SK-N-SH treated with all-trans-retinoic acid at 6 μM for 48 hours (cell line): ENCODE data around the gene HDGF.

ENCODE experiments used
- ATAC-seq: fragments of 200-7000 bp; cut with Tn5 transposase; 3 replicates; pipeline ENCODE4 v1.9.1; 2020; ENCODE audit warnings: mild to moderate bottlenecking, moderate library complexity
- ARNTL ChIP-seq: fragments of 450-650 bp; formaldehyde crosslinking; IDR thresholded peaks from 2 replicates; pipeline ENCODE4 v1.5.0; 2020; ENCODE audit warnings: low read depth, mild to moderate bottlenecking, moderate library complexity, borderline replicate concordance
- BACH2 ChIP-seq: fragments of 250-450 bp; sonication (Bioruptor Pico); IDR thresholded peaks from 2 replicates; pipeline ENCODE4 v1.9.0; 2021; ENCODE audit warnings: mild to moderate bottlenecking, borderline replicate concordance
- CREB5 ChIP-seq: fragments of 250-450 bp; sonication (Bioruptor Pico); IDR thresholded peaks from 2 replicates; pipeline ENCODE4 v1.5.1; 2020; ENCODE audit warnings: low read depth, mild to moderate bottlenecking, moderate library complexity
- CSDC2 ChIP-seq: fragments of 250-450 bp; sonication (Bioruptor Pico); IDR thresholded peaks from 2 replicates; pipeline ENCODE4 v1.5.0; 2020; ENCODE audit warnings: mild to moderate bottlenecking, moderate library complexity
- CSRNP3 ChIP-seq: fragments of 250-450 bp; sonication (Bioruptor Pico); IDR thresholded peaks from 2 replicates; pipeline ENCODE4 v1.5.1; 2021; ENCODE audit warnings: mild to moderate bottlenecking, moderate library complexity
- ESRRG ChIP-seq: fragments of 250-450 bp; sonication (Bioruptor Pico); IDR thresholded peaks from 2 replicates; pipeline ENCODE4 v1.6.1; 2021; ENCODE audit warnings: mild to moderate bottlenecking
- GLIS3 ChIP-seq: fragments of 250-450 bp; sonication (Bioruptor Pico); IDR thresholded peaks from 2 replicates; pipeline ENCODE4 v1.5.0; 2020; ENCODE audit warnings: mild to moderate bottlenecking, moderate library complexity
- ISL1 ChIP-seq: fragments of 250-450 bp; sonication (Bioruptor Pico); IDR thresholded peaks from 2 replicates; pipeline ENCODE4 v2.1.2; 2022; ENCODE audit warnings: mild to moderate bottlenecking, moderate library complexity
- OSR1 ChIP-seq: fragments of 250-450 bp; sonication (Bioruptor Pico); IDR thresholded peaks from 2 replicates; pipeline ENCODE4 v1.8.0; 2022; ENCODE audit warnings: moderate library complexity, mild to moderate bottlenecking, inconsistent platforms
- PATZ1 ChIP-seq: fragments of 250-450 bp; sonication (Bioruptor Pico); IDR thresholded peaks from 2 replicates; pipeline ENCODE4 v1.8.0; 2020; ENCODE audit warnings: mild to moderate bottlenecking, moderate library complexity, borderline replicate concordance
- POU6F1 ChIP-seq: fragments of 250-450 bp; sonication (Bioruptor Pico); IDR thresholded peaks from 2 replicates; pipeline ENCODE4 v1.8.0; 2021; ENCODE audit warnings: low read depth, mild to moderate bottlenecking, moderate library complexity, borderline replicate concordance
- PPARA ChIP-seq: fragments of 250-450 bp; sonication (Bioruptor Pico); IDR thresholded peaks from 2 replicates; pipeline ENCODE4 v1.5.0; 2020; ENCODE audit warnings: mild to moderate bottlenecking, borderline replicate concordance
- RARB ChIP-seq: fragments of 250-450 bp; sonication (Bioruptor Pico); IDR thresholded peaks from 2 replicates; pipeline ENCODE4 v1.8.0; 2021; ENCODE audit warnings: mild to moderate bottlenecking, moderate library complexity
- SNAI2 ChIP-seq: fragments of 250-450 bp; sonication (Bioruptor Pico); IDR thresholded peaks from 2 replicates; pipeline ENCODE4 v1.5.0; 2020; ENCODE audit warnings: mild to moderate bottlenecking, moderate library complexity
- TCF4 ChIP-seq: fragments of 250-450 bp; sonication (Bioruptor Pico); IDR thresholded peaks from 2 replicates; pipeline ENCODE4 v1.8.0; 2021; ENCODE audit warnings: mild to moderate bottlenecking, moderate library complexity, borderline replicate concordance
- TOX ChIP-seq: fragments of 250-450 bp; sonication (Bioruptor Pico); IDR thresholded peaks from 2 replicates; pipeline ENCODE4 v1.8.0; 2021; ENCODE audit warnings: mild to moderate bottlenecking, moderate library complexity, borderline replicate concordance
- TSHZ2 ChIP-seq: fragments of 250-450 bp; sonication (Bioruptor Pico); IDR thresholded peaks from 2 replicates; pipeline ENCODE4 v1.5.0; 2020; ENCODE audit warnings: mild to moderate bottlenecking, moderate library complexity
- ZC3H10 ChIP-seq: fragments of 250-450 bp; sonication (Bioruptor Pico); IDR thresholded peaks from 2 replicates; pipeline ENCODE4 v1.5.1; 2021; ENCODE audit warnings: mild to moderate bottlenecking, moderate library complexity
- ZFP3 ChIP-seq: fragments of 250-450 bp; sonication (Bioruptor Pico); IDR thresholded peaks from 2 replicates; pipeline ENCODE4 v1.5.0; 2020; ENCODE audit warnings: mild to moderate bottlenecking, moderate library complexity
- ZFP30 ChIP-seq: fragments of 450-650 bp; formaldehyde crosslinking; IDR thresholded peaks from 2 replicates; pipeline ENCODE4 v1.5.0; 2022; ENCODE audit warnings: mild to moderate bottlenecking, moderate library complexity
- ZNF565 ChIP-seq: fragments of 450-650 bp; formaldehyde crosslinking; conservative IDR thresholded peaks from 2 replicates; pipeline ENCODE4 v1.5.0; 2020; ENCODE audit warnings: low read depth, mild to moderate bottlenecking, moderate library complexity
- ZNF70 ChIP-seq: fragments of 450-650 bp; formaldehyde crosslinking; IDR thresholded peaks from 2 replicates; pipeline ENCODE4 v1.5.0; 2020; ENCODE audit warnings: mild to moderate bottlenecking, moderate library complexity
- ZNF8 ChIP-seq: fragments of 450-650 bp; formaldehyde crosslinking; IDR thresholded peaks from 2 replicates; pipeline ENCODE4 v1.5.0; 2020; ENCODE audit warnings: mild to moderate bottlenecking, moderate library complexity

The HDGF gene

GRCh38 chr1:156711011-156711817 is 40.3 kb downstream of the HDGF start:
- TF ChIP-seq ZNF8 (CRISPR knock-in tag) (no peak), GLIS3 (CRISPR knock-in tag) (0 out of 2 replicates have a peak, but pooled peaks have one; percentile 38), RARB (CRISPR knock-in tag) (peak; percentile 88), PPARA (CRISPR knock-in tag) (no peak), TSHZ2 (CRISPR knock-in tag) (peak; percentile 90; the same call in 1 of the 2 replicates), POU6F1 (CRISPR knock-in tag) (peak; percentile 17; the same call in 1 of the 2 replicates), ZFP30 (CRISPR knock-in tag) (no peak), OSR1 (CRISPR knock-in tag) (no peak), ZNF70 (CRISPR knock-in tag) (peak; percentile 43; the same call in 1 of the 2 replicates), TCF4 (peak; percentile 98), SNAI2 (CRISPR knock-in tag) (no peak), ZNF565 (CRISPR knock-in tag) (0 out of 2 replicates have a peak, but pooled peaks have one; percentile 8), CSRNP3 (CRISPR knock-in tag) (no peak), ZC3H10 (CRISPR knock-in tag) (0 out of 2 replicates have a peak, but pooled peaks have one; percentile 3), CREB5 (no peak), ESRRG (CRISPR knock-in tag) (no peak), ARNTL (no peak), TOX (CRISPR knock-in tag) (peak; percentile 81), CSDC2 (CRISPR knock-in tag) (no peak), ISL1 (no peak), ZFP3 (0 out of 2 replicates have a peak, but pooled peaks have one; percentile 68), PATZ1 (CRISPR knock-in tag) (peak; percentile 88), BACH2 (CRISPR knock-in tag) (no peak)

More at GRCh38 chr1:156711011-156711817, 40.3 kb downstream of the HDGF start:
- ATAC-seq, result peak; percentile 57
